ENCODE results near the gene SNX30.

The SNX30 gene

DNA sequence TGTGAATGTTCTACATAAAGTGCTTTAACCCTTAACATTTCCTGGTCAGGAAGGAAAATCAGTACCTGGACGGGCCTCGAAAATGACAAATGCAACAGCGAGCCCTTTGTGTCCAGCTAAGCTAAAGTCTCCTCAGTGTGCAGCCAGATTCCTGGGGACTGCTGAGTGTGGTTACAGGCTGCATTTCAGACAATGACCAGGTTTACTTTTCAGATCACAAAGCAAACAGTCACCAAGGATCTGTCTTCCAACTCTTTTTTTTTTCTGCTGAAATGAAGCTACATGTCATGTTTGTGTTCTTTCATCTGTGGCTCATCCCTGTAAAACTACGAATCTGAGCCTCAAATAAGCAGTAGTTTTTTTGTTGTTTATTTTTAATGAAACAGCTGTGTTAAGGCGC lies 119.4 kb downstream of the SNX30 start:
- ChIA-PET CTCF (no interaction called here), POLR2A (no interaction called here)
- TF ChIP-seq TARDBP (IDR thresholded peaks at IDR 0.05) (no peak), BHLHE40 (IDR thresholded peaks at IDR 0.05; ENCODE audit: borderline replicate concordance) (no peak), ARNT (IDR thresholded peaks at IDR 0.05) (no peak), SP1 (IDR thresholded peaks at IDR 0.05) (no peak), FOXM1 (IDR thresholded peaks at IDR 0.05; ENCODE audit: borderline replicate concordance) (no peak), FOXK2 (IDR thresholded peaks at IDR 0.05) (no peak), HDGF (IDR thresholded peaks at IDR 0.05; ENCODE audit: borderline replicate concordance) (no peak), L3MBTL2 (conservative IDR thresholded peaks at IDR 0.05) (no peak), FOXA1 (IDR thresholded peaks at IDR 0.05) (no peak)
- TF ChIP-seq, protein P1, sequence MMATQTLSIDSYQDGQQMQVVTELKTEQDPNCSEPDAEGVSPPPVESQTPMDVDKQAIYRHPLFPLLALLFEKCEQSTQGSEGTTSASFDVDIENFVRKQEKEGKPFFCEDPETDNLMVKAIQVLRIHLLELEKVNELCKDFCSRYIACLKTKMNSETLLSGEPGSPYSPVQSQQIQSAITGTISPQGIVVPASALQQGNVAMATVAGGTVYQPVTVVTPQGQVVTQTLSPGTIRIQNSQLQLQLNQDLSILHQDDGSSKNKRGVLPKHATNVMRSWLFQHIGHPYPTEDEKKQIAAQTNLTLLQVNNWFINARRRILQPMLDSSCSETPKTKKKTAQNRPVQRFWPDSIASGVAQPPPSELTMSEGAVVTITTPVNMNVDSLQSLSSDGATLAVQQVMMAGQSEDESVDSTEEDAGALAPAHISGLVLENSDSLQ (IDR thresholded peaks at IDR 0.05), result no peak
- DNase-seq (ENCODE audit: extremely low spot score), result no peak

DNA sequence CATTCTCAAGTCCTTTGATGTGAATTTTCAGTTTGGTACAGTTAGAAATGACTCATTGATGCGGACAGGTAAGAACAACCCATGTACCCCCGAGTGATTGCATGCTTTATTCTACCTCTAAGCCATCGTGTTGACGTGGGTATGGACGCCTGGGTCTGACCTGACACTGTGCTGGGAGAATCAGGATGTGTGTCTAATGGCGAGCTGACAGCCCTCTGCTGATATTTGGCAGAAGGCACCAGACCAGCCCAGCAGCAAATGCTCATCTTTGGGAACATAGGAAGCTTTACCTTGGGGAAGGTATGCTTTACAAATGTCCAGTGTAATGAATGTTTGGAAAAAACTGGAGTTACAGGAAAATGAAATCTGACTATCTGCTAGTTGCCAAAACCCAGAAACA lies 120.0 kb downstream of the SNX30 start:
- ChIA-PET POLR2A (no interaction called here), CTCF (no interaction called here)
- no peak for TF ChIP-seq ELF4 (IDR thresholded peaks at IDR 0.05)
- TF ChIP-seq HDGF (IDR thresholded peaks at IDR 0.05; ENCODE audit: borderline replicate concordance), result no peak
- no peak for TF ChIP-seq FOXM1 (IDR thresholded peaks at IDR 0.05; ENCODE audit: borderline replicate concordance)
- TF ChIP-seq FOXA1 (IDR thresholded peaks at IDR 0.05), result no peak
- TF ChIP-seq TARDBP (IDR thresholded peaks at IDR 0.05), result no peak
- no peak for TF ChIP-seq FOXK2 (IDR thresholded peaks at IDR 0.05)
- no peak for TF ChIP-seq CTBP1 (IDR thresholded peaks at IDR 0.05; ENCODE audit: borderline replicate concordance)
- TF ChIP-seq LEF1 (IDR thresholded peaks at IDR 0.05; ENCODE audit: borderline replicate concordance), result no peak
- TF ChIP-seq, protein P1 (IDR thresholded peaks at IDR 0.05), result no peak
- TF ChIP-seq SP1 (IDR thresholded peaks at IDR 0.05), result no peak
- no peak for TF ChIP-seq ARNT (IDR thresholded peaks at IDR 0.05)
- no peak for TF ChIP-seq L3MBTL2 (conservative IDR thresholded peaks at IDR 0.05)
- DNase-seq (ENCODE audit: extremely low spot score), result no peak

DNA sequence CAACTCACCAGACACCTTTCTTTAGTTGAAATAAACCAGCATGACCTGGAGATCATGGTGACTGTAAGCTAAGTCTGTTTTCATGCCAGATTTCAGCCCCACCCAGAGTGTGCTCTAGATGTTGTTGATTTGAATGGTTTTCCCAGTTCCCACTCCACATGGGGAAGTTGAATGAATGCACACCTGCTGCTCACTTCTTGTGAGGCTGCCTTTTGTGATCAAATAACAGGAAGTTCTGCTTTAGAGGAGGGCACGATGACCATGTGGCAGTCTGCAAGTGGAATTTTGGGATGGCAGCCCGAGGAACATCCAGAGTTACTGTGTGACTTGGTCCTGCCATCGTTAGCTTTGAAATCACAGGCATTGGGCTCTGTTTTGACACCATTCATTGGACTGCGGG lies 121.5 kb downstream of the SNX30 start:
- no peak for TF ChIP-seq SUZ12 (IDR thresholded peaks at IDR 0.05)
- no peak for TF ChIP-seq CTBP1 (IDR thresholded peaks at IDR 0.05; ENCODE audit: borderline replicate concordance)
- TF ChIP-seq, protein P1 (IDR thresholded peaks at IDR 0.05), result no peak
- no peak for TF ChIP-seq L3MBTL2 (conservative IDR thresholded peaks at IDR 0.05)
- TF ChIP-seq SP1 (IDR thresholded peaks at IDR 0.05), result no peak
- TF ChIP-seq FOXK2 (IDR thresholded peaks at IDR 0.05), result no peak
- TF ChIP-seq LEF1 (IDR thresholded peaks at IDR 0.05; ENCODE audit: borderline replicate concordance), result no peak
- no peak for TF ChIP-seq ARNT (IDR thresholded peaks at IDR 0.05)
- no peak for TF ChIP-seq FOXM1 (IDR thresholded peaks at IDR 0.05; ENCODE audit: borderline replicate concordance)
- TF ChIP-seq ELF4 (IDR thresholded peaks at IDR 0.05), result no peak
- no peak for TF ChIP-seq TARDBP (IDR thresholded peaks at IDR 0.05)
- TF ChIP-seq FOXA1 (IDR thresholded peaks at IDR 0.05), result no peak
- no peak for TF ChIP-seq HDGF (IDR thresholded peaks at IDR 0.05; ENCODE audit: borderline replicate concordance)
- TF ChIP-seq BHLHE40 (IDR thresholded peaks at IDR 0.05; ENCODE audit: borderline replicate concordance), result no peak
- DNase-seq (ENCODE audit: extremely low spot score), result no peak
- ChIA-PET POLR2A (no interaction called here), CTCF (no interaction called here)

- CTCF ChIA-PET, result no interaction called here
- no peak for TF ChIP-seq LEF1 (IDR thresholded peaks at IDR 0.05; ENCODE audit: borderline replicate concordance)
- TF ChIP-seq HDGF (IDR thresholded peaks at IDR 0.05; ENCODE audit: borderline replicate concordance), result no peak
- no peak for TF ChIP-seq TARDBP (IDR thresholded peaks at IDR 0.05)
- DNase-seq (ENCODE audit: extremely low spot score), result no peak
- POLR2A ChIA-PET, result no interaction called here
Measured at GRCh38 chr9:112873773-112874405, 123.3 kb downstream of the SNX30 start.

DNA sequence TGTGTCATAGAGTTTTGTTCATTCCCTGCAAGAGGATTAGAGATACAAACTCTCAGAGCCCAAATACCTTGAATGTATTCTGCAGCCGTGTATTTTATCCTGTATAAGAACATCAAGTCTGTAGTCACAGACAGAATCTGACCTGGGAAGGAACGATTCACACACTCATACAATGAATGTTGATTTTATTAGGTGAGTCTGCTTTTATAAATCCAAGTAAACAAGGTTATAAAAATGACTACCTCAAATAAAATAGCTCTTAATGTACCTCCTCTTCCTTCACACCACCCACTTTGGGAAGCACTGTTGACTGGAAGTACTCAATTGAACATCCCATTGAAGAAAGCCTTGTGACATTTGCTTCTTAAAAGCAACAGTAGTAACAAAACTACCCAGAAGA lies 128.2 kb downstream of the SNX30 start:
- ChIA-PET CTCF (no interaction called here), POLR2A (no interaction called here)
- TF ChIP-seq SUZ12 (IDR thresholded peaks at IDR 0.05) (no peak), NFRKB (IDR thresholded peaks at IDR 0.05) (no peak), FOXA1 (IDR thresholded peaks at IDR 0.05) (no peak), BHLHE40 (IDR thresholded peaks at IDR 0.05; ENCODE audit: borderline replicate concordance) (no peak), SP1 (IDR thresholded peaks at IDR 0.05) (no peak), LEF1 (IDR thresholded peaks at IDR 0.05; ENCODE audit: borderline replicate concordance) (no peak), FOXK2 (IDR thresholded peaks at IDR 0.05) (no peak), CTBP1 (IDR thresholded peaks at IDR 0.05; ENCODE audit: borderline replicate concordance) (no peak), ELF4 (IDR thresholded peaks at IDR 0.05) (no peak), TARDBP (IDR thresholded peaks at IDR 0.05) (no peak), HDGF (IDR thresholded peaks at IDR 0.05; ENCODE audit: borderline replicate concordance) (no peak), ARNT (IDR thresholded peaks at IDR 0.05) (no peak), FOXM1 (IDR thresholded peaks at IDR 0.05; ENCODE audit: borderline replicate concordance) (no peak), L3MBTL2 (conservative IDR thresholded peaks at IDR 0.05) (no peak), ZNF384 (IDR thresholded peaks at IDR 0.05) (no peak)
- TF ChIP-seq, protein P1 (IDR thresholded peaks at IDR 0.05), result no peak
- no peak for DNase-seq (ENCODE audit: extremely low spot score)

DNA sequence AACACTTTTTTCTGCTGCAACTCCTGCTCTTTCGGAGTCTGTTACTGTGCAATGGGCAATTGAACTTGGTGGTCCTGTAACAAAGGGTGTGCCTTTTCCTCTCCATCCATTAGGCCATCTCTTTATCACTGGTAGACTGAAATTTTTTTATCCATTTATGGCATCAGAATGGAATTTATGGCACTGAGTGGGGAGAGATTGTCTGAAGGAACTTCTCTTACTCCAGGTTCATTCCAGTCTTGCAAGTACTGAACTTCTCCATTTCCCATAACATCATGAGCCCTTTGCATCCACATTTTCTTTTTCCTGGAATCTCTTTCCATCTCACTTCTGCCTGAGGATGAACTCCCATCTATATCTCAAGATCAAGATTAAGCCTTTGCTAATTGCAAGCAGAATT lies 130.1 kb downstream of the SNX30 start:
- POLR2A ChIA-PET, result no interaction called here
- CTCF ChIA-PET, result interaction anchor here (0.6 kb wide), 1 partner anchor 389 kb away, joined by 4 read pairs; no protein-coding TSS in a partner anchor
- DNase-seq (ENCODE audit: extremely low spot score), result no peak
- TF ChIP-seq ELF4 (IDR thresholded peaks at IDR 0.05) (no peak), L3MBTL2 (conservative IDR thresholded peaks at IDR 0.05) (no peak), CTBP1 (IDR thresholded peaks at IDR 0.05; ENCODE audit: borderline replicate concordance) (no peak), FOXM1 (IDR thresholded peaks at IDR 0.05; ENCODE audit: borderline replicate concordance) (no peak), FOXK2 (IDR thresholded peaks at IDR 0.05) (no peak), SP1 (IDR thresholded peaks at IDR 0.05) (no peak), BHLHE40 (IDR thresholded peaks at IDR 0.05; ENCODE audit: borderline replicate concordance) (no peak), TARDBP (IDR thresholded peaks at IDR 0.05) (no peak), ZNF384 (IDR thresholded peaks at IDR 0.05) (no peak), FOXA1 (IDR thresholded peaks at IDR 0.05) (no peak), ARNT (IDR thresholded peaks at IDR 0.05) (no peak)
- TF ChIP-seq, protein P1 (IDR thresholded peaks at IDR 0.05), result no peak

Measured in HEK293T (cell line).